ENCODE results near the gene RELN. TPM values are rescaled to one million over a fixed set of nuclear protein-coding genes. Genes with fewer than 3 reads are reported as not detected.

The RELN gene
- total RNA-seq, 1 donor = under 0.01 TPM

- no peak for TF ChIP-seq CTCF (IDR thresholded peaks at IDR 0.05; ENCODE audit: insufficient read depth, low read depth, low read length)
- H3K4me3 ChIP-seq (ENCODE audit: low read depth, low read length) = no peak overlapping the region
- no peak for DNase-seq (ENCODE audit: low read depth)
Measured at GRCh38 chr7:103877565-103877964, 111.9 kb downstream of the RELN start.

GRCh38 chr7:103875718-103876117 is 113.7 kb downstream of the RELN start:
- H3K4me3 ChIP-seq (ENCODE audit: low read depth, low read length) = no peak overlapping the region
- TF ChIP-seq CTCF (IDR thresholded peaks at IDR 0.05; ENCODE audit: insufficient read depth, low read depth, low read length) = no peak
- DNase-seq (ENCODE audit: low read depth) = no peak

- H3K4me3 ChIP-seq (ENCODE audit: low read depth, low read length) = no peak overlapping the region
- TF ChIP-seq CTCF (IDR thresholded peaks at IDR 0.05; ENCODE audit: insufficient read depth, low read depth, low read length) = no peak
- DNase-seq (ENCODE audit: low read depth) = no peak
Measured at GRCh38 chr7:103871473-103871872, 118.0 kb downstream of the RELN start.

- no peak for TF ChIP-seq CTCF (IDR thresholded peaks at IDR 0.05; ENCODE audit: insufficient read depth, low read depth, low read length)
- no peak for DNase-seq (ENCODE audit: low read depth)
- H3K4me3 ChIP-seq (ENCODE audit: low read depth, low read length) = no peak overlapping the region
Measured at GRCh38 chr7:103870664-103871063, 118.8 kb downstream of the RELN start.

- H3K4me3 ChIP-seq (ENCODE audit: low read depth, low read length) = no peak overlapping the region
- TF ChIP-seq CTCF (IDR thresholded peaks at IDR 0.05; ENCODE audit: insufficient read depth, low read depth, low read length) = no peak
- DNase-seq (ENCODE audit: low read depth) = no peak
Measured at GRCh38 chr7:103867874-103868273, 121.6 kb downstream of the RELN start.

DNA sequence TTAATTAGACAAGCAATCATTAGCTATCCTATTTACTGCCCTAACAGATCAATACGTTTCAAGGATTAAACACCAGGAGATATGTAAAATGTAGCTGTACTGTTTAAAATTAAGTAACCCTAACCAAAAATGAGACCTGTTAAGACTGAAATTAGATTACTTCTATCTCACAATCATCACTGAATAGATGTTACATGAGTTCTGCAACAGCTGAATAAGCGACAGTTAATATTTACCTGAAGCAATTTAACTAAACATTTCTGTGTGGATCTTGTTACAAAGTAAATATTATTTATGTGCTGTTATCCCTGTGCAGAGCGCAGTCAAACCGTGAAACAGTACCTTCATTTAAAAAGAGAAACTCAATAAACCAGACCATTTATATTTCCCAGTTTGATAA is 122.5 kb downstream of the RELN start:
- no peak for DNase-seq (ENCODE audit: low read depth)
- TF ChIP-seq CTCF (IDR thresholded peaks at IDR 0.05; ENCODE audit: insufficient read depth, low read depth, low read length) = no peak
- no peak overlapping the region for H3K4me3 ChIP-seq (ENCODE audit: low read depth, low read length)

GRCh38 chr7:103865442-103865841 is 124.0 kb downstream of the RELN start:
- DNase-seq (ENCODE audit: low read depth) = no peak
- no peak for TF ChIP-seq CTCF (IDR thresholded peaks at IDR 0.05; ENCODE audit: insufficient read depth, low read depth, low read length)
- no peak overlapping the region for H3K4me3 ChIP-seq (ENCODE audit: low read depth, low read length)

Measured in fibroblast of villous mesenchyme (primary cell).